NOMO-1 (cell line): ENCODE results near the gene OR3A2.
"Not testable (repeated sequence)": the region's sequence is repeated elsewhere in the genome, so short reads cannot be mapped to it uniquely, and the experiment has no call there.

Experiments used
- DNase-seq, 2 experiments: peaks; one replicate each; lab custom pipeline; 2025; ENCODE audit not compliant: unreplicated experiment in 2 of 2; lab: John Stamatoyannopoulos, UW

The OR3A2 gene

GRCh38 chr17:3385869-3386816 is at the start of gene OR3A2:
OR3A2 (minus strand) TSS chr17:3386308.
- DNase-seq: no peak

GRCh38 chr17:3433741-3434140 is 47.6 kb upstream of the OR3A2 start, which contains the start of gene OR1E2:
OR1E2 (minus strand) TSS chr17:3433841; CDS start chr17:3433841, 0 bp downstream.
- no peak for DNase-seq

- DNase-seq: peak; percentile 33 to 45
Observed at GRCh38 chr17:3433215-3433614, 47.1 kb upstream of the OR3A2 start.

GRCh38 chr17:3418222-3418621 is 32.1 kb upstream of the OR3A2 start:
- no peak for DNase-seq

GRCh38 chr17:3415610-3416009 is 29.5 kb upstream of the OR3A2 start:
- no peak for DNase-seq

- not testable (repeated sequence) for DNase-seq
Observed at GRCh38 chr17:3412216-3412615, 26.1 kb upstream of the OR3A2 start.

- DNase-seq: no peak
Observed at GRCh38 chr17:3411070-3411469, 25.0 kb upstream of the OR3A2 start, which contains the start of gene OR3A3. OR3A3 (plus strand) TSS chr17:3411370.

- not testable (repeated sequence) for DNase-seq
Observed at GRCh38 chr17:3403856-3404255, 17.7 kb upstream of the OR3A2 start.

- no peak for DNase-seq
Observed at GRCh38 chr17:3401786-3402185, 15.7 kb upstream of the OR3A2 start.

- DNase-seq: no peak
Observed at GRCh38 chr17:3400055-3400454, 13.9 kb upstream of the OR3A2 start.

- no peak for DNase-seq
Observed at GRCh38 chr17:3398310-3398709, 12.2 kb upstream of the OR3A2 start, which contains the start of gene OR1E1. OR1E1 (minus strand) TSS chr17:3398410; CDS start chr17:3398410, 0 bp downstream.

- DNase-seq: not testable (repeated sequence)
Observed at GRCh38 chr17:3397801-3398200, 11.7 kb upstream of the OR3A2 start.

GRCh38 chr17:3389791-3390190 is 3.7 kb upstream of the OR3A2 start:
- no peak for DNase-seq

- DNase-seq: no peak
Observed at GRCh38 chr17:3381957-3382356, 4.2 kb downstream of the OR3A2 start.

- no peak for DNase-seq
Observed at GRCh38 chr17:3378321-3378720, 7.8 kb downstream of the OR3A2 start.

- DNase-seq: not testable (repeated sequence)
Observed at GRCh38 chr17:3371167-3371566, 14.9 kb downstream of the OR3A2 start.

- not testable (repeated sequence) for DNase-seq
Observed at GRCh38 chr17:3342782-3343181, 43.3 kb downstream of the OR3A2 start.

- no peak for DNase-seq
Observed at GRCh38 chr17:3335876-3336275, 50.2 kb downstream of the OR3A2 start.

GRCh38 chr17:3318336-3318735 is 67.8 kb downstream of the OR3A2 start:
- no peak for DNase-seq

- no peak for DNase-seq
Observed at GRCh38 chr17:3316836-3317235, 69.3 kb downstream of the OR3A2 start.

- no peak for DNase-seq
Observed at GRCh38 chr17:3308603-3309002, 77.5 kb downstream of the OR3A2 start.

- no peak for DNase-seq
Observed at GRCh38 chr17:3298260-3298659, 87.8 kb downstream of the OR3A2 start, which contains the start of gene OR3A1. OR3A1 (minus strand) TSS chr17:3298360; CDS start chr17:3292582, 5,778 bp downstream.
